OCI-LY7 (cell line): Measurements from ENCODE around the gene CLIC4. TPM values are rescaled to one million over a fixed set of nuclear protein-coding genes. Genes with fewer than 3 reads are reported as not detected.
"Not testable (repeated sequence)": the region's sequence is repeated elsewhere in the genome, so short reads cannot be mapped to it uniquely, and the experiment has no call there.

Source experiments
- BruUV-seq: library from RNA; stranded (reverse); fragments of 400-500 nt; replicated peaks from 2 replicates; lab custom pipeline; 2021; lab: Mats Ljungman, UMichigan
- CTCF ChIA-PET: fragments of 300-600 bp; sonication (Branson Sonifier 250); formaldehyde crosslinking; loops from one replicate; lab custom pipeline; 2022; ENCODE audit warnings: antibody characterized with exemption; ENCODE audit not compliant: unreplicated experiment; lab: Charles Lee
- POLR2A ChIA-PET: fragments of 300-600 bp; sonication (Branson Sonifier 250); formaldehyde crosslinking; loops from one replicate; lab custom pipeline; 2022; ENCODE audit warnings: antibody characterized with exemption; lab: Charles Lee
- DNase-seq: peaks from one replicate; pipeline ENCODE4 v3.0.0-alpha.2; 2015; ENCODE audit warnings: low spot score
- H2AFZ ChIP-seq: fragments of 200-600 bp; sonication (generic), shearing (Covaris generic); 2 replicates; pipeline ENCODE4 v1.6.1; 2014; ENCODE audit warnings: mild to moderate bottlenecking, antibody characterized with exemption, low read length, moderate library complexity
- H3K27ac ChIP-seq: fragments of 200-600 bp; sonication (generic); 2 replicates; pipeline ENCODE4 v1.5.1; 2014; ENCODE audit warnings: mixed run types, low read depth, mild to moderate bottlenecking, moderate library complexity, low read length, inconsistent platforms; ENCODE audit not compliant: poor library complexity, severe bottlenecking
- H3K36me3 ChIP-seq: fragments of 200-600 bp; sonication (generic); 2 replicates; pipeline ENCODE4 v1.6.1; 2014; ENCODE audit warnings: mild to moderate bottlenecking, antibody characterized with exemption, low read length, moderate library complexity, mixed read lengths; ENCODE audit not compliant: insufficient read depth
- H3K4me1 ChIP-seq: fragments of 200-600 bp; sonication (generic); 2 replicates; pipeline ENCODE4 v1.5.1; 2014; ENCODE audit warnings: mild to moderate bottlenecking, low read length; ENCODE audit not compliant: insufficient read depth, poor library complexity, severe bottlenecking
- H3K4me2 ChIP-seq: fragments of 200-600 bp; sonication (generic); 2 replicates; pipeline ENCODE4 v1.6.1; 2014; ENCODE audit warnings: mild to moderate bottlenecking, low read length
- H3K4me3 ChIP-seq: fragments of 200-600 bp; sonication (generic); 2 replicates; pipeline ENCODE4 v1.5.1; 2014; ENCODE audit warnings: mild to moderate bottlenecking, low read depth, low read length; ENCODE audit not compliant: poor library complexity, severe bottlenecking
- H3K79me2 ChIP-seq: fragments of 200-600 bp; sonication (generic); 2 replicates; pipeline ENCODE4 v1.6.1; 2016; ENCODE audit warnings: low read depth, mild to moderate bottlenecking, low read length, moderate library complexity, mixed read lengths; ENCODE audit not compliant: insufficient read depth
- H3K9me2 ChIP-seq: fragments of 200-600 bp; sonication (generic); 2 replicates; pipeline ENCODE4 v1.6.1; 2016; ENCODE audit warnings: mild to moderate bottlenecking, low read length, mixed read lengths; ENCODE audit not compliant: insufficient read depth
- H3K9me3 ChIP-seq: fragments of 200-600 bp; sonication (generic); 2 replicates; pipeline ENCODE4 v1.6.1; 2014; ENCODE audit warnings: mild to moderate bottlenecking, mixed run types, low read length, mixed read lengths
- H4K20me1 ChIP-seq: fragments of 200-600 bp; sonication (generic); 2 replicates; pipeline ENCODE4 v1.6.1; 2014; ENCODE audit warnings: mild to moderate bottlenecking, antibody characterized with exemption, low read length, moderate library complexity, mixed read lengths; ENCODE audit not compliant: insufficient read depth
- EZH2phosphoT487 ChIP-seq: fragments of 200-600 bp; sonication (generic); IDR thresholded peaks from 2 replicates; pipeline ENCODE4 v1.6.1; 2018; ENCODE audit warnings: low read depth, borderline replicate concordance, mild to moderate bottlenecking, mixed run types, antibody characterized with exemption, low read length, moderate library complexity, mixed read lengths
- intact Hi-C: fragments of 100-400 bp; cut with micrococcal nuclease; formaldehyde crosslinking; loops from one replicate; pipeline ENCODE4 v1.10.0; 2022; ENCODE audit not compliant: unreplicated experiment
- total RNA-seq, 2 experiments: library from RNA; depleted of rRNA in 1 of 2; stranded (reverse); fragments of >200 nt in 1 of 2; shearing (Covaris generic) in 1 of 2; gene quantifications; 2 replicates each; pipeline ENCODE4 v1.2.3, GENCODE V29; 2014 to 2022
- TF ChIP-seq, protein P1 (sequence below): fragments of 200-600 bp; sonication (generic); conservative IDR thresholded peaks from 2 replicates; pipeline ENCODE4 v1.5.1; 2014; ENCODE audit warnings: mild to moderate bottlenecking, antibody characterized with exemption, low read length, moderate library complexity, mixed read lengths

The CLIC4 gene
- total RNA-seq, 2 experiments from 2014 or later: 35.5 to 116 TPM

DNA sequence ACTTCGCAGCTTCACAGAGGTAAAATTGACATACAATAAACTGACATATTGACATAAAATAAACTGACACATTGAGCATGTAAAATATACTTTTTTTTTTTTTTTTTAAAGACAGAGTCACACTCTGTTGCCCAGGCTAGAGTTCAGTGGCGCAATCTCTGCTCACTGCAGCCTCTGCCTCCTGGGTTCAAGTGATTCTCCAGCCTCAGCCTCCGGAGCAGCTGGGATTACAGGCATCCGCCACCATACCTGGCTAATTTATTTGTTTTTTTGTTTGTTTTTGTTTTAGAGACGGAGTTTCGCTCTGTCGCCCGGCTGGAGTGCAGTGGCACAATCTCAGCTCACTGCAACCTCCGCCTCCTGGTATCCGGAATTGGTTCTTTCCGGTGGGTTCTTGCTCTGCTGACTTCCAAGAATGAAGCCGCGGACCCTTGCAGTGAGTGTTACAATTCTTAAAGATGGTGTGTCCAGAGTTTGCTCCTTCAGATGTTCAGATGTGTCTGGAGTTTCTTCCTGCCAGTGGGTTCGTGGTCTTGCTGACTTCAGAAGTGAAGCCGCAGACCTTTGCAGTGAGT, 48.4 kb upstream of the CLIC4 start:
- Histone ChIP-seq H2AFZ (no peak overlapping the region), H3K4me1 (peaks cover 18% of the 10 kb centered on the region), H3K79me2 (no peaks in the 10 kb centered on the region), H3K9me2 (no peaks in the 10 kb centered on the region), H3K36me3 (no peaks in the 10 kb centered on the region), H4K20me1 (no peaks in the 10 kb centered on the region), H3K4me3 (no peak overlapping the region), H3K27ac (no peak overlapping the region), H3K9me3 (no peaks in the 10 kb centered on the region), H3K4me2 (no peak overlapping the region)
- intact Hi-C loops: no loop called here
- TF ChIP-seq, protein P1, sequence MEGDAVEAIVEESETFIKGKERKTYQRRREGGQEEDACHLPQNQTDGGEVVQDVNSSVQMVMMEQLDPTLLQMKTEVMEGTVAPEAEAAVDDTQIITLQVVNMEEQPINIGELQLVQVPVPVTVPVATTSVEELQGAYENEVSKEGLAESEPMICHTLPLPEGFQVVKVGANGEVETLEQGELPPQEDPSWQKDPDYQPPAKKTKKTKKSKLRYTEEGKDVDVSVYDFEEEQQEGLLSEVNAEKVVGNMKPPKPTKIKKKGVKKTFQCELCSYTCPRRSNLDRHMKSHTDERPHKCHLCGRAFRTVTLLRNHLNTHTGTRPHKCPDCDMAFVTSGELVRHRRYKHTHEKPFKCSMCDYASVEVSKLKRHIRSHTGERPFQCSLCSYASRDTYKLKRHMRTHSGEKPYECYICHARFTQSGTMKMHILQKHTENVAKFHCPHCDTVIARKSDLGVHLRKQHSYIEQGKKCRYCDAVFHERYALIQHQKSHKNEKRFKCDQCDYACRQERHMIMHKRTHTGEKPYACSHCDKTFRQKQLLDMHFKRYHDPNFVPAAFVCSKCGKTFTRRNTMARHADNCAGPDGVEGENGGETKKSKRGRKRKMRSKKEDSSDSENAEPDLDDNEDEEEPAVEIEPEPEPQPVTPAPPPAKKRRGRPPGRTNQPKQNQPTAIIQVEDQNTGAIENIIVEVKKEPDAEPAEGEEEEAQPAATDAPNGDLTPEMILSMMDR: no peak
- no peak for TF ChIP-seq EZH2phosphoT487
- BruUV-seq: no TSS peak
- ChIA-PET CTCF (no interaction called here), POLR2A (interaction anchor here (0.6 to 0.9 kb wide), 4 partner anchors 18 to 131 kb away, joined by 3 to 5 read pairs (median 4); no protein-coding TSS in a partner anchor)
- DNase-seq: no peak

DNA sequence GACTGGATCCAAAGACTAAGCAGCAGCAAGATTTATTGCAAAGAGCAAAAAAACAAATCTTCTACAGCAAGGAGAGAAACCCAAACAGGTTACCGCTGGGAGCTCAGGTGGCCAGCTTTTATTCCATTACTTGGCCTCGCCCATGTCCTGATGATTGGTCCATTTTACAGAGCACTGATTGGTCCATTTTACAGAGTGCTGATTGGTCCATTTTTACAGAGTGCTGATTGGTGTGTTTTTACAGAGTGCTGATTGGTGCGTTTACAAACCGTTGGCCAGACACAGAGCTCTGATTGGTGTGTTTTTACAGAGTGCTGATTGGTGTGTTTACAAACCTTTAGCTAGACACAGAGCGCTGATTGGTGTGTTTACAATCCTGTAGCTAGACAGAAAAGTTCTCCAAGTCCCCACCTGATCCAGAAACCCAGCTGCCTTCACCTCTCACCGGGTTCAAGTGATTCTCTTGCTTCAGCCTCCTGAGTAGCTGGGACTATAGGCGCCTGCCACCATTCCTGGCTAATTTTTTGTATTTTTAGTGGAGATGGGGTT, 47.7 kb upstream of the CLIC4 start:
- peaks cover 18% of the 10 kb centered on the region for H3K4me1 ChIP-seq
- ChIA-PET CTCF (interaction anchor here (0.6 kb wide), 1 partner anchor 35 kb away, joined by 4 read pairs; no protein-coding TSS in a partner anchor), POLR2A (interaction anchor here (1.0 to 1.6 kb wide), 2 partner anchors 47 to 55 kb away, joined by 3 to 5 read pairs; partner anchors contain the start of gene CLIC4)
- intact Hi-C loops, H3K4me2 ChIP-seq, H3K9me3 ChIP-seq, H3K4me3 ChIP-seq, H3K79me2 ChIP-seq, H2AFZ ChIP-seq, H3K27ac ChIP-seq, DNase-seq, H3K9me2 ChIP-seq, BruUV-seq, H4K20me1 ChIP-seq, H3K36me3 ChIP-seq: not testable (repeated sequence)

DNA sequence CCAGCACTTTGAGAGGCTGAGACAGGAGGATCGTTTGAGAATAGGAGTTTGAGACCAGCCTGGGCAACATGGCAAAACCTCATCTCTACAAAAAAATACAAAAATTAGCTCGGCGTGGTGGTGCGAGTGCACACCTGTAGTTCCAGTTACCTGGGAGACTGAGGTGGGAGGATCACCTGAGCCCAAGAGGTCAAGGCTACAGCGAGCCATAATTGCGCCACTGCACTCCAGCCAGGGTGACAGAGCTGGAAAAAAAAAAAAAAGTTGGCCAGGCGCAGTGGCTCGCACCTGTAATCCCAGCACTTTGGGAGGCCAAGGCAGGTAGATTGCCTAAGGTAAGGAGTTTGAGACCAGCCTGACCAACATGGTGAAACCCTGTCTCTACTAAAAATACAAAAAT, 46.9 kb upstream of the CLIC4 start:
- peaks cover 18% of the 10 kb centered on the region for H3K4me1 ChIP-seq
- H2AFZ ChIP-seq, BruUV-seq, H3K4me3 ChIP-seq, H3K27ac ChIP-seq, H4K20me1 ChIP-seq, H3K79me2 ChIP-seq, H3K9me3 ChIP-seq, intact Hi-C loops, CTCF ChIA-PET, H3K9me2 ChIP-seq, H3K4me2 ChIP-seq, H3K36me3 ChIP-seq, DNase-seq: not testable (repeated sequence)
- POLR2A ChIA-PET: interaction anchor here (1.0 to 1.6 kb wide), 2 partner anchors 47 to 56 kb away, joined by 3 to 5 read pairs; partner anchors contain the start of gene CLIC4
